ENCODE measurements around the gene S100A2.
"Not testable (repeated sequence)": the region's sequence is repeated elsewhere in the genome, so short reads cannot be mapped to it uniquely, and the experiment has no call there.

- TF ChIP-seq CTCF, POLR2A (IDR thresholded peaks at IDR 0.05): not testable (repeated sequence)
These were observed 17.9 kb upstream of the S100A2 start for GRCh38 chr1:153583514-153583913.

Data from tibial nerve (tissue), 3 donors.